Neuronal stem cell (in vitro differentiated cells): ENCODE results near the gene TFEB.

ENCODE experiments used
- DNase-seq: peaks from one replicate; pipeline ENCODE4 v3.0.0-alpha.2; 2013; ENCODE audit warnings: low spot score
- H2AFZ ChIP-seq: one replicate; pipeline ENCODE4 v1.6.1; 2013; ENCODE audit warnings: mild to moderate bottlenecking, low read length, inconsistent platforms
- H2AK5ac ChIP-seq: 2 replicates; pipeline ENCODE4 v1.6.1; 2013; ENCODE audit warnings: low read depth, mild to moderate bottlenecking, inconsistent platforms, low read length, moderate library complexity, mixed read lengths
- H2BK120ac ChIP-seq: 2 replicates; pipeline ENCODE4 v1.6.1; 2013; ENCODE audit warnings: low read depth, mild to moderate bottlenecking, inconsistent platforms, low read length, moderate library complexity, mixed read lengths
- H2BK12ac ChIP-seq: one replicate; pipeline ENCODE4 v1.6.1; 2013; ENCODE audit warnings: low read length, inconsistent platforms
- H2BK15ac ChIP-seq: 2 replicates; pipeline ENCODE4 v1.6.1; 2013; ENCODE audit warnings: mild to moderate bottlenecking, low read length, inconsistent platforms, mixed read lengths
- H2BK5ac ChIP-seq: one replicate; pipeline ENCODE4 v1.6.1; 2013; ENCODE audit warnings: inconsistent platforms, mild to moderate bottlenecking, low read length, moderate library complexity
- H3K14ac ChIP-seq: one replicate; pipeline ENCODE4 v1.6.1; 2013; ENCODE audit warnings: low read length, inconsistent platforms
- H3K18ac ChIP-seq: 2 replicates; pipeline ENCODE4 v1.6.1; 2013; ENCODE audit warnings: low read length, inconsistent platforms
- H3K23ac ChIP-seq: 2 replicates; pipeline ENCODE4 v1.6.1; 2013; ENCODE audit warnings: low read depth, mild to moderate bottlenecking, mixed read lengths, low read length, inconsistent platforms; ENCODE audit not compliant: poor library complexity
- H3K27ac ChIP-seq: replicated peaks from 3 replicates; pipeline ENCODE4 v1.5.1; 2013; ENCODE audit warnings: low read length, inconsistent platforms
- H3K27me3 ChIP-seq, 3 experiments: 2 replicates each; pipeline ENCODE4 v1.6.1; 2013; ENCODE audit warnings: low read length in 3 of 3, mild to moderate bottlenecking in 2 of 3, inconsistent platforms in 1 of 3, low read depth in 1 of 3, mixed read lengths in 1 of 3, moderate library complexity in 1 of 3; ENCODE audit not compliant: control insufficient read depth in 3 of 3, insufficient read depth in 3 of 3
- H3K36me3 ChIP-seq, 2 donors: replicated peaks in 1 of 2; 2 replicates each; pipeline ENCODE4 v1.6.1; 2013; ENCODE audit warnings: low read length in 2 of 2; ENCODE audit not compliant: control insufficient read depth in 2 of 2, insufficient read depth in 2 of 2
- H3K4ac ChIP-seq: 2 replicates; pipeline ENCODE4 v1.6.1; 2013; ENCODE audit warnings: inconsistent platforms, mild to moderate bottlenecking, low read length, moderate library complexity
- H3K4me1 ChIP-seq, 2 donors: 1 replicate in 1 of 2; 2 replicates in 1 of 2; pipeline ENCODE4 v1.6.1; 2013; ENCODE audit warnings: low read length in 2 of 2, low read depth in 1 of 2; ENCODE audit not compliant: control insufficient read depth in 2 of 2, insufficient read depth in 1 of 2
- H3K4me2 ChIP-seq: one replicate; pipeline ENCODE4 v1.6.1; 2013; ENCODE audit warnings: mild to moderate bottlenecking, low read length, inconsistent platforms; ENCODE audit not compliant: insufficient read depth, poor library complexity, severe bottlenecking
- H3K4me3 ChIP-seq, 2 donors: 2 replicates each; pipeline ENCODE4 v1.5.1; 2013; ENCODE audit warnings: low read length in 2 of 2, mild to moderate bottlenecking in 2 of 2, inconsistent platforms in 1 of 2, moderate library complexity in 1 of 2
- H3K79me1 ChIP-seq: one replicate; pipeline ENCODE4 v1.6.1; 2013; ENCODE audit warnings: low read depth, mild to moderate bottlenecking, inconsistent platforms, low read length, moderate library complexity
- H3K9ac ChIP-seq: one replicate; pipeline ENCODE4 v1.6.1; 2013; ENCODE audit warnings: mild to moderate bottlenecking, low read depth, low read length, inconsistent platforms; ENCODE audit not compliant: poor library complexity
- H3K9me3 ChIP-seq, 2 donors: replicated peaks in 1 of 2; 2 replicates each; pipeline versions ENCODE3 to v1.6.1; 2013; ENCODE audit warnings: low read length in 2 of 2, mild to moderate bottlenecking in 2 of 2, inconsistent platforms in 1 of 2, low read depth in 1 of 2, mixed read lengths in 1 of 2, moderate library complexity in 1 of 2; ENCODE audit not compliant: control insufficient read depth in 2 of 2, insufficient read depth in 1 of 2
- H4K8ac ChIP-seq: one replicate; pipeline ENCODE4 v1.6.1; 2013; ENCODE audit warnings: low read depth, mild to moderate bottlenecking, inconsistent platforms, low read length, moderate library complexity
- H4K91ac ChIP-seq: one replicate; pipeline ENCODE4 v1.6.1; 2013; ENCODE audit warnings: low read length, low read depth, mild to moderate bottlenecking, inconsistent platforms; ENCODE audit not compliant: poor library complexity
- WGBS, 2 donors: extraction: QIAGEN DNeasy Blood & Tissue Kit; methylation state at CpG; one replicate each; pipeline ENCODE4 v1.1.7; 2013; ENCODE audit warnings: missing lambda C conversion rate in 2 of 2, mixed read lengths in 1 of 2; ENCODE audit not compliant: insufficient read length in 2 of 2, insufficient replicate concordance in 1 of 2; ENCODE audit errors: extremely low coverage in 2 of 2; 5-methylcytosine and 5-hydroxymethylcytosine counted together

Gene TFEB

DNA sequence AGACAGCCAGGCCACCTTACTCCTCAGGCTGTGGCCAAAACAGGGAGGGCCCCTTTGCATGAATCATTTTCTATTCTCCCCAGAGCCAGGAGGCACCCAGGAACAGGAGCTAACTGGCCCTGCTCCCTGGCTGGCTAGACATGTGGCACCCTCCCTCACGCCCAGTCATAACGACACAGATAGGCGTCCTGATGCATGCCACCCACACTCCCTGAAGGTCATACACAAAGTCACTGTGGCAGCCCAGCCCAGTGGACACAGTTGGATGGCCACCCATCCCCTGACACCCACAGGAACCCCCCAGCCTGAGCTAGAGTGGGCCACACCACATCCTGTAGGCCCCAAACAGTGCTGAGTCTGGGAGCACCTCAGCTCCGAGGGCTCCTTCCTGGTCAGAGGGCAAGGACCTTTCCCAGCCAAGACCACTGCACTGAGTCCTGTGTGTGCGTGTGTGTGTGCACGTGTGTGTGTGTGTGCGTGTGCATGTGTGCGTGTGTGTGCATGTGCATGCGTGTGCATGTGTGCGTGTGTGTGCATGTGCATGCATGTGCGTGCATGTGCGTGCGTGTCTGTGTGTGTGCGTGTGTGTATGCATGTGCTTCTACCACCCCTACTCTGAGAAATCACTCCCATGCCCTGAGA, 21.6 kb downstream of the TFEB start:
- H3K9ac ChIP-seq = peak overlapping the region; percentile 72
- H3K27ac ChIP-seq = no peak overlapping the region
- H3K4me1 ChIP-seq = peaks cover 0 to 1% of the 10 kb centered on the region in 2 donors
- peak overlapping the region; percentile 42 for H3K14ac ChIP-seq
- no peak overlapping the region for H2AK5ac ChIP-seq
- peak overlapping the region; percentile 41 for H2BK15ac ChIP-seq
- peak overlapping the region; percentile 12 for H2BK5ac ChIP-seq
- peak overlapping the region; percentile 54 for H3K18ac ChIP-seq
- H3K9me3 ChIP-seq = peaks cover 0 to 1% of the 10 kb centered on the region in 2 donors
- no peak overlapping the region for H4K91ac ChIP-seq
- H3K79me1 ChIP-seq = no peaks in the 10 kb centered on the region
- H3K27me3 ChIP-seq = peaks cover 0 to 36% (median 2%) of the 10 kb centered on the region in 3 experiments
- no peak overlapping the region for H3K4me2 ChIP-seq
- H4K8ac ChIP-seq = no peak overlapping the region
- H2BK120ac ChIP-seq = no peak overlapping the region
- no peaks in the 10 kb centered on the region for H3K36me3 ChIP-seq
- H3K4ac ChIP-seq = no peak overlapping the region
- H2BK12ac ChIP-seq = peak overlapping the region; percentile 95
- no peak for DNase-seq
- H2AFZ ChIP-seq = no peak overlapping the region
- H3K4me3 ChIP-seq = peak overlapping the region in 1 of 2 donors; percentile 56
- peak overlapping the region; percentile 68 for H3K23ac ChIP-seq
- no CpG with 5 or more reads among the region's 14 CpGs for WGBS, 2 donors

- H3K9me3 ChIP-seq = peaks cover 0 to 1% of the 10 kb centered on the region in 2 donors
- no peak overlapping the region for H3K4me3 ChIP-seq
- H2AFZ ChIP-seq = no peak overlapping the region
- H3K9ac ChIP-seq = peak overlapping the region; percentile 70
- H2BK15ac ChIP-seq = peak overlapping the region; percentile 41
- no peak overlapping the region for H3K23ac ChIP-seq
- H4K91ac ChIP-seq = peak overlapping the region; percentile 44
- peak overlapping the region; percentile 51 for H3K14ac ChIP-seq
- H3K79me1 ChIP-seq = no peaks in the 10 kb centered on the region
- H3K18ac ChIP-seq = peak overlapping the region; percentile 66
- peak overlapping the region; percentile 53 for H2BK12ac ChIP-seq
- WGBS, 2 donors = no CpG with 5 or more reads among the region's 9 CpGs
- H3K4me1 ChIP-seq = peaks cover 0 to 1% of the 10 kb centered on the region in 2 donors
- DNase-seq = no peak
- H3K27me3 ChIP-seq = peaks cover 0 to 42% (median 2%) of the 10 kb centered on the region in 3 experiments
- H3K27ac ChIP-seq = no peak overlapping the region
- peak overlapping the region; percentile 12 for H2BK5ac ChIP-seq
- H4K8ac ChIP-seq = no peak overlapping the region
- H2BK120ac ChIP-seq = no peak overlapping the region
- H3K36me3 ChIP-seq = no peaks in the 10 kb centered on the region
- peak overlapping the region; percentile 80 for H2AK5ac ChIP-seq
- H3K4me2 ChIP-seq = no peak overlapping the region
- peak overlapping the region; percentile 10 for H3K4ac ChIP-seq
These were observed 22.2 kb downstream of the TFEB start for GRCh38 chr6:41713159-41713649.

GRCh38 chr6:41712651-41713103, 22.7 kb downstream of the TFEB start:
- Histone ChIP-seq H3K9me3 (peaks cover 0 to 1% of the 10 kb centered on the region in 2 donors), H3K36me3 (no peaks in the 10 kb centered on the region), H2AK5ac (peak overlapping the region; percentile 80), H3K4ac (no peak overlapping the region), H2BK120ac (no peak overlapping the region), H3K4me3 (no peak overlapping the region), H2BK5ac (no peak overlapping the region), H3K27me3 (peaks cover 0 to 47% (median 2%) of the 10 kb centered on the region in 3 experiments), H3K14ac (no peak overlapping the region), H2BK15ac (peak overlapping the region; percentile 41), H3K18ac (peak overlapping the region; percentile 21), H2BK12ac (no peak overlapping the region), H4K91ac (peak overlapping the region; percentile 27), H3K4me2 (no peak overlapping the region), H3K4me1 (peaks cover 0 to 1% of the 10 kb centered on the region in 2 donors), H3K23ac (no peak overlapping the region), H3K27ac (no peak overlapping the region), H3K79me1 (no peaks in the 10 kb centered on the region), H3K9ac (peak overlapping the region; percentile 24), H4K8ac (no peak overlapping the region), H2AFZ (no peak overlapping the region)
- WGBS, 2 donors = no CpG with 5 or more reads among the region's 10 CpGs
- DNase-seq = no peak

DNA sequence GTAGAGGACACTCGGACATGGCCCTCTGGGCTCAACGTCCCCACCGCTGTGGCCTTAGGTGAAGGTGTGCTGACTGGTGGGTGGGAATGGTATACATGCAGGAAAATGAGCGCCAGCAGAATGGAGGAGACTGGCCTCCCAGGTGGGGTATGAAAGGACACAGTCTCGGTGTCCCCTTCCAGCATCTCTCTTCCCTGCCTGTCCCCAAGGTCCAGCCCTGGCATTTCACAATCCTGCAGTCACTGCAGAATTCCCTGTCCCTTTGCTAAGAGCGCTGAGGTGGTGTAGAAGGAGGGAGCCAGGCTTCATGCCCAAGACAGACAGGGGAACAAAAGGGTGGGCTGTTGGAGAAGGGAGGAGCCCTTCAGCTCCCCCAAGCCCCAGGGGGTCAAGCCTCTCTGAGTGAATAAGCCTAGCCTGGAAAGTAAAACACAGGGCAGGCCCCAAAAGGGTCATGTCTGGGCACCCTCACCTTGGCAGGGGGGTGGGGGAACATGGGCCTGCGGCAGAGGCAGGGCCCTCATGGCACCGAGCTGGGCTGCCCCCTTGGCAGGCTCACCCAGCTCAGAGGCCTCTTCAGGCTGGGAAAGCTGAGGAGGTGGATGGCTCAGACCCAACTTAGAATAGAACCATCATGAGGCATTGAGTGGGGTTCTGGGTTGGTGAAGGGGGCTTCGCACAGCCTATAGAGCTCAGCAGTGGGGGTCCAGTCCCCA, 23.9 kb downstream of the TFEB start:
- H3K4me2 ChIP-seq = no peak overlapping the region
- no peak overlapping the region for H3K14ac ChIP-seq
- no peak overlapping the region for H3K27ac ChIP-seq
- H3K4me1 ChIP-seq = peaks cover 0 to 1% of the 10 kb centered on the region in 2 donors
- no peak overlapping the region for H3K9ac ChIP-seq
- no peak overlapping the region for H3K4ac ChIP-seq
- H2BK5ac ChIP-seq = no peak overlapping the region
- H3K23ac ChIP-seq = no peak overlapping the region
- H2AFZ ChIP-seq = no peak overlapping the region
- H2AK5ac ChIP-seq = no peak overlapping the region
- no peaks in the 10 kb centered on the region for H3K79me1 ChIP-seq
- no peak for DNase-seq
- no peak overlapping the region for H2BK12ac ChIP-seq
- H3K4me3 ChIP-seq = no peak overlapping the region
- peaks cover 0 to 51% (median 2%) of the 10 kb centered on the region in 3 experiments for H3K27me3 ChIP-seq
- H3K18ac ChIP-seq = no peak overlapping the region
- H3K9me3 ChIP-seq = peaks cover 0 to 1% of the 10 kb centered on the region in 2 donors
- no peak overlapping the region for H2BK120ac ChIP-seq
- no peaks in the 10 kb centered on the region for H3K36me3 ChIP-seq
- H4K91ac ChIP-seq = no peak overlapping the region
- no peak overlapping the region for H2BK15ac ChIP-seq
- H4K8ac ChIP-seq = no peak overlapping the region
- no CpG with 5 or more reads among the region's 9 CpGs for WGBS, 2 donors
